NCI-H1092 treated with DMSO at 0.1 percent for 48 hours (cell line): Measurements from ENCODE around the gene TMEM100.
A peak's percentile ranks its signal among the peaks of the same experiment; 100 is the strongest.

Experiments
- DNase-seq: peaks from one replicate; lab custom pipeline; 2025; lab: John Stamatoyannopoulos, UW

The TMEM100 gene

GRCh38 chr17:55717898-55718735, 4.5 kb downstream of the TMEM100 start:
- peak; percentile 76 for DNase-seq

DNA sequence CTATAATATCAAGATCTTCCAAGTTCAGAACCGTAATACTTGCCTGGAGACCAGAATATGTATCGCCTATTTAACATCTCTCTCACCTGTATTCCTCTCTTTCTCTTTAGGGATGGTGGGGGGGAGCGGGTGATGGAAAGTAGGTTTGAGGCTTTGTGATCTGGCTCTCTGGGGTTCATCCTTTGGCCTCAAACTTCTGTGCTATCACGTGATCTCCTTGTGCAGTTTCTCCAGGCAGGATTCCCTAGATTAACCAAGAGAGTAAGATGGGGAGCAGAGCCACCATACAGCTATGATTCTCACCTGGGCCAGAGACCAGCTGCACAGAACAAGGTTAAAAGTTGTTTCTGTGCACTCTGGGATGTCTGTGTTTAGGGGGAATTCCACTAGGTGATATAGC, 5.2 kb downstream of the TMEM100 start:
- no peak for DNase-seq

- peak; percentile 71 for DNase-seq
Measured at GRCh38 chr17:55710829-55711496, 11.7 kb downstream of the TMEM100 start.

DNA sequence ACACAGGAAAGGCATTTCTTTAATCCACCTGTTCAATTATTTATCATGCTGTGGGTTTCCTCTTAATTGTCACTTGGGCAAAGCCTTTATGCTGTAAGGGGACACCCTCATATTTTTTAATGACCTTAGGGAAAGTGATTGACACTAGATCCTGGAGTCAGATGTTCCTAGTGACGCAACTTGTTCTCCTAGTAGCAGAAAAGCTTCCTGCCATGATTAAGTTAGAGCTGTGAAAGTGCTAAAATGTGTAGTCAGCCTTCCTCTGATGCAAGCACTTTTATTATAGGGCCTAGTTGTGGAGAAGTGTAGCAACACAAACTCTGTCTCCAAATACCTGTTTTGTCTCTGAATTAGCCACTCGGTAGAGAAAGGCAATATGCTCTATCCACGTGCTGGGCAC, 12.3 kb downstream of the TMEM100 start:
- peak; percentile 71 for DNase-seq

DNA sequence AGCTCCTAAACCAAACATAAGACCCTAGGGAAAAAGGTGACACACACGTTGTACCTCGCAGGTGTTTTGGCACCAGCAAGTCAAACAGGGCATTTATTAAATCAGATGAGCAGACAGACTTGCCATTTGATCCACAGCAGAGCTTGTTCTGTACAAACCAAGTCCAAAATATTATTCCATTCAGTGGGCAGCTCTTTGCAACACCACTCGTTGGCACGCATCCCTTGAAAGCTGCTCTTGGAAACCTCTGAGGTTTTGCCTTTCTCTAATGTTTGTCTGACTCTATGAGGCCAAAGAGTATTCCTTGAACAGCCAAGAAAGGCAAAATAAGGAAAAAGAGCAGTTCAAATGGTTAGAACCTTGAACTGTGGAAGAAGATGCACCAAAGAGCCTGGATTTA, 12.7 kb downstream of the TMEM100 start:
- peak; percentile 59 for DNase-seq

- DNase-seq = no peak
Measured at GRCh38 chr17:55709440-55709839, 13.2 kb downstream of the TMEM100 start.

GRCh38 chr17:55708175-55708974, 14.3 kb downstream of the TMEM100 start:
- no peak for DNase-seq

DNA sequence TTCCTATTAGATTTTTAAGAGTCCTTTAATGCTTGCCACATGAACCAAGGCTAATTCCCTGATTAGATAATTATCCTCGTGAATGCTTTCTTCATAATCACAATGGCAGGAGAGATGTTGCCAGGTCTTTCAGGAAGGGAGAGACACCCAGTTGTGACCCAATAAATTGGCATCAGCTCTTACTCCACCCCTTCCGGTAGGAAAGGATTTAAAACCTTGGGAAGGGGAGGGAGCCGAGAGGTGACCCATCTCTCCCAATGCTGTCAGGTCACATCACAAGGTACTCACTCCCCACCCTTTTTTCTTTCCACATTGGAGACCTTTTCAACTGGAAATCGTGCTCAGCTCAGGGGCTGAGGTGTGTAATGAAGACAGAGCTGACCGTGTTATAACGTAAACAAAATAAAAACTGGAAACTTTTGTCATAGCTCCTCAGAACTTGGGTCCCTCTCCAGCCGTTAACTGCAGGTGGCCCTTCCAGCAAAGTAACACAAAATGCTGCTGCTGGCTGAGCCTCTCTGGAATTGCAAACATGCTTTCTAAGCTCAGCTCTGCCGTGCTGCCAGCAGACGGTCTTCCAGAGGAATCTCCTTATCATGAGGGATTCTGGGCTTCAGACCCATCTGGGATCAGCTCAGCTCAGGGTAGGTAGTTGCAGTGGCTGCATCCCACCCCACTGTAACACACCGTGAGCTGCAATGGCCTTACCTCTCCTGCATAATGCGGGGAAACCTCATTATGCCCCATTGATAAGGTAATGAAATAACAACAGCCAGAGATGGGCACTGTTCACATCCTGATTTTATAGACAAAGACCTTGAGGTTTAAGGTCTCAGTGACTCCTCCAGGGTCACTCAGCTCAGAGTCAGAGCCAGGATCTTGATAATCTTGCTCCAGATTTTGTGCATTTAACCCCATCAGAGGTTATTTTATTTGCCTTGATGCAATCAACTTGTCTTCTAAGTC, 15.6 kb downstream of the TMEM100 start:
- DNase-seq = peak; percentile 5

DNA sequence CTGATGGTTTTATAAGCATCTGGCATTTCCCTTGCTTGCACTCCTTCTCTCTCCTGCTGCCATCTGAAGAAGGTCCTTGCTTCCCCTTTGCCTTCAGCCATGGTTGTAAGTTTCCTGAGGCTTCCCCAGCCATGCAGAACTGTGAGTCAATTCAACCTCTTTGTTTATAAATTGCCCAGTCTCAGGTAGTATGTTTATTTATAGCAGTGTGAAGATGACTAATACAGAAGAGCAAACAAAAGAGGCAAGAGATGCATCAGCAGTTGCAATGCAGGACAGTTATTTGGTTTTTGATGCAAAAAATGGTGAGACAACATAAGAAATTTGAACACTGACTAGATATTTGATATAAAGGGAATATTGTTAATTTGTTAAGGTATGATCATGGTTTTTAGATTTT, 16.8 kb downstream of the TMEM100 start:
- DNase-seq = peak; percentile 5

DNA sequence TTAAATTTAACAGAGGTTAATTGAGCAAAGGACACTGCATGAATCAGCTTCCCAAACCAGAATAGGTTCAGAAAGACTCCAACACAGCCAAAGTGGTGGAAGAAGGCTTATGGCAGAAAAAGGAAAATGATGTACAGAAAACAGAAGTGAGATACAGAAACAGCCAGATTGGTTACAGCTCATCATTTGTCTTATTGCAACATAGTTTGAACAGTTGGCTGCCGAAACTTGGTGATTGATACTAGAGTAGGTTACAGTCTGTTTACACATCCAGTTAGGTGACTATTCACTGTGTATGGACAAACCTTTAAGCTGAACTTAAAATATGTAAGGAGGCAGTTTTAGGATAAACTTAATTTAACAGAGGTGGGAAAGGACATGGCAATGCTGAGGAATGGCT, 18.3 kb downstream of the TMEM100 start:
- no peak for DNase-seq

DNA sequence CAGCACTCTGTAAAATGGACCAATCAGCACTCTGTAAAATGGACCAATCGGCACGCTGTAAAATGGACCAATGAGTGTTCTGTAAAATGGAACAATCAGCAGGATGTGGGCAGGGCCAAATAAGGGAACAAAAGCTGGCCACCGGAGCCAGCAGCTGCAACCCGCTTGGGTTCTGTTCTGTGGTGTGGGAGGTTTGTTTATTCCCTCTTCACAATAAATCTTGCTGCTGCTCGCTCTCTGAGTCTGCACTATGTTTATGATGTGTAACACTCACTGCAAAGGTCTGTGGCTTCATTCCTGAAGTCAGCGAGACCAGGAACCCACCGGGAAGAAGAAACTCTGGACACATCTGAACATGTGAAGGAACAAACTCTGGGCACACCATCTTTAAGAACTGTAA, 20.5 kb downstream of the TMEM100 start:
- no peak for DNase-seq

- DNase-seq = peak; percentile 11
Measured at GRCh38 chr17:55699181-55699860, 23.3 kb downstream of the TMEM100 start.

GRCh38 chr17:55694286-55694910, 28.3 kb downstream of the TMEM100 start:
- no peak for DNase-seq

DNA sequence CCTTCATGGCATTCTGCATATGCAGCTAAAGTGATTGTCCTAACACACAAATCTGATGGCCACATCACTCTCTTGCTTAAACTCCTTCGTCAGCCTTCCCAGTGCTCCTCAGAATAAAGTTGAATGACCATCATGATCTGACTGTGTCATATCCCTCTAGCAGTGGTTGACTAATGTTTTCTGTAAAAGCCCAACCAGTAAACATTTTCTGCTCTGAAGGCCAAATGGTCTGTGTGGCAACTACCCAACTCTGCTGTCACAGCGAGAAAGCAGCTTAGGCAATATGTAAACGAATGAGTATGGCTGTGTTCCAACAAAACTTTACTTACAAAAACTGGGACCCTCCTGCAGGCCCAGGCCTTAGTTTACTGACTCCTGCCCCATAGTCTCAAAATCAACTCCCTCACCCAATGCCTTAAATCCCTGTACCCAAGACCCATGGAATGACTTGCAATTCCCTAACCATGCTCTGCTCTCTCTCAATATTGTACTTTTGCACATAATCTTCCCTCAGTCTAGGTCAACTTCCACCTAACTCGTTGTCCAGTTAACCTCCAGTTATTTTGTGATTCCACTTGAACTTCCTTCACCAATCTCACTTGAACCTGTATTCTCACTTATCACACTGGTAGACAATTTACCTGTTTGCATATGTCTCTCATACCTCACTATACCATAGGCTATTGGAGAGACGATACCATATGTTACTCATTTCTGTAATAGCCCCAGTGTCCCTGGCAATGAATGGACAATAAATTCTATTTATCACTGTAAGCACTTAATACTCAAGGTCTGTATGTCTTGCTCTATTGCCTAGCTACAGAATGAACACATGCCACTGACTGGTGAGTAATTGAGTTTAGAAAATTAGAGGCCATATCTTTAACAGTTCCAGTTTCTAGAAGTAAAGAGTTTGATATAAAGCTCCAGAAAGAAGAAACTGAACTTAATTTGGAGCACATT, 29.1 kb downstream of the TMEM100 start:
- peak; percentile 8 for DNase-seq

DNA sequence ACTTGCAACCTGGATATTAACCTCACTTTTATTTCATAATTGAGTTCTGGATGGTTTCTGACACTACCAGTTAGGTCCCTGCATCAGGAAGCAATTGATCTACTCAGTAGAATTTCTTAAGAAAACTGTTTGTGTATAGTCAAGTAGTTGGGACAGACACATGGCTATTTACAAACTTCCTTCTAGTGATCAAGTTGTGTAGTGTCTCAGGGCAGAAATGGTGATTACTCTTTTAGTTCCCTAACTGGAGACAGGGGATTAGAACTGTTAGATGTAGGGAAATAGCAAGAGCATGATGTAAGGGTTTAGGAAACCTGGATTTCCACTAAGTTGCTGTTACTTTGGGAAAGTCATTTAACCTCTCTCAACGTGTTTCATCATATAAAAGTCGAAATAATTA, 30.4 kb downstream of the TMEM100 start:
- no peak for DNase-seq

DNA sequence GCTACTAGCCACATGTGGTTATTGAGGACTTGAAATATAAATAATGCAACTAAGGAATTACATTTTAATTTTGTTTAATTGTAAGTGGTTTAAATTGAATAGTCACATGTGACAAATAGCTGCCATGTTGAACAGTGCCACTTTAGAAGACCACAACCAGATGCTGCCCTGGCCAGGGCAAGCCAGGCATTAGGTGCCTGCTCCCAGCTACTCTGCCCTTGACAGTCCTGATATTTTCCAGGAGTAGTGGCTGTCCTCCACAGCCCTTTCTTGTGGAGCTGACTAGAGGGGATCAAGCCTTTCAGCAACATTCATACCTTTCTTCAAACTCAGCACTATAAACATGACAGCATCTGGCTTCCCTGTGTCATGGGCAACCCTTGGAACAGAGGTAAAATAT, 31.0 kb downstream of the TMEM100 start:
- DNase-seq = no peak

GRCh38 chr17:55690105-55690508, 32.6 kb downstream of the TMEM100 start:
- DNase-seq = no peak

DNA sequence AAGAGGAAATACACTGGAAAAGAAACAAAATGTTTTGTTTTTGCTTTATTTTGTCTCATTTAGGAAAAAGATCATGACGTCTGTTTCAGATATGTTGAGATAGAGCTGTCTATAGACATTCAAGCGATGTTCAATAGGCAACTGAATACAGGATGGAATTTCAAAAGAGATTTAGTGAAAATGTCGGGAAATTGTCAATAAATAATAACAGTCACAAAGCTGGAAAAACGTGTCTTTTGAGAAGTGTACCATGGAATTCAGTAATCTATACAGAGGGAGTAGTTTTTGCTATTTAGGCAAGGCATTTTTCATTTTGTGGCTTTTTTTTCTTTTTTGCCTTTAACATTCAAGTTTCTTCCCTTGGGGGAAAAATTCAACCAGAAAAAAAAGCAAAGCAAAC, 33.0 kb downstream of the TMEM100 start:
- DNase-seq = no peak

- no peak for DNase-seq
Measured at GRCh38 chr17:55688057-55688456, 34.6 kb downstream of the TMEM100 start.
